Neuronal stem cell (in vitro differentiated cells): ENCODE results near the gene PCDHA5.
"Not testable (repeated sequence)": the region's sequence is repeated elsewhere in the genome, so short reads cannot be mapped to it uniquely, and the experiment has no call there.

ENCODE experiments used
- DNase-seq: peaks from one replicate; pipeline ENCODE4 v3.0.0-alpha.2; 2013; ENCODE audit warnings: low spot score
- H2AFZ ChIP-seq: one replicate; pipeline ENCODE4 v1.6.1; 2013; ENCODE audit warnings: mild to moderate bottlenecking, low read length, inconsistent platforms
- H2AK5ac ChIP-seq: 2 replicates; pipeline ENCODE4 v1.6.1; 2013; ENCODE audit warnings: low read depth, mild to moderate bottlenecking, inconsistent platforms, low read length, moderate library complexity, mixed read lengths
- H2BK120ac ChIP-seq: 2 replicates; pipeline ENCODE4 v1.6.1; 2013; ENCODE audit warnings: low read depth, mild to moderate bottlenecking, inconsistent platforms, low read length, moderate library complexity, mixed read lengths
- H2BK12ac ChIP-seq: one replicate; pipeline ENCODE4 v1.6.1; 2013; ENCODE audit warnings: low read length, inconsistent platforms
- H2BK15ac ChIP-seq: 2 replicates; pipeline ENCODE4 v1.6.1; 2013; ENCODE audit warnings: mild to moderate bottlenecking, low read length, inconsistent platforms, mixed read lengths
- H2BK5ac ChIP-seq: one replicate; pipeline ENCODE4 v1.6.1; 2013; ENCODE audit warnings: inconsistent platforms, mild to moderate bottlenecking, low read length, moderate library complexity
- H3K14ac ChIP-seq: one replicate; pipeline ENCODE4 v1.6.1; 2013; ENCODE audit warnings: low read length, inconsistent platforms
- H3K18ac ChIP-seq: 2 replicates; pipeline ENCODE4 v1.6.1; 2013; ENCODE audit warnings: low read length, inconsistent platforms
- H3K23ac ChIP-seq: 2 replicates; pipeline ENCODE4 v1.6.1; 2013; ENCODE audit warnings: low read depth, mild to moderate bottlenecking, mixed read lengths, low read length, inconsistent platforms; ENCODE audit not compliant: poor library complexity
- H3K27ac ChIP-seq: replicated peaks from 3 replicates; pipeline ENCODE4 v1.5.1; 2013; ENCODE audit warnings: low read length, inconsistent platforms
- H3K27me3 ChIP-seq, 3 experiments: 2 replicates each; pipeline ENCODE4 v1.6.1; 2013; ENCODE audit warnings: low read length in 3 of 3, mild to moderate bottlenecking in 2 of 3, inconsistent platforms in 1 of 3, low read depth in 1 of 3, mixed read lengths in 1 of 3, moderate library complexity in 1 of 3; ENCODE audit not compliant: control insufficient read depth in 3 of 3, insufficient read depth in 3 of 3
- H3K36me3 ChIP-seq, 2 donors: replicated peaks in 1 of 2; 2 replicates each; pipeline ENCODE4 v1.6.1; 2013; ENCODE audit warnings: low read length in 2 of 2; ENCODE audit not compliant: control insufficient read depth in 2 of 2, insufficient read depth in 2 of 2
- H3K4ac ChIP-seq: 2 replicates; pipeline ENCODE4 v1.6.1; 2013; ENCODE audit warnings: inconsistent platforms, mild to moderate bottlenecking, low read length, moderate library complexity
- H3K4me1 ChIP-seq, 2 donors: 1 replicate in 1 of 2; 2 replicates in 1 of 2; pipeline ENCODE4 v1.6.1; 2013; ENCODE audit warnings: low read length in 2 of 2, low read depth in 1 of 2; ENCODE audit not compliant: control insufficient read depth in 2 of 2, insufficient read depth in 1 of 2
- H3K4me2 ChIP-seq: one replicate; pipeline ENCODE4 v1.6.1; 2013; ENCODE audit warnings: mild to moderate bottlenecking, low read length, inconsistent platforms; ENCODE audit not compliant: insufficient read depth, poor library complexity, severe bottlenecking
- H3K4me3 ChIP-seq, 2 donors: 2 replicates each; pipeline ENCODE4 v1.5.1; 2013; ENCODE audit warnings: low read length in 2 of 2, mild to moderate bottlenecking in 2 of 2, inconsistent platforms in 1 of 2, moderate library complexity in 1 of 2
- H3K79me1 ChIP-seq: one replicate; pipeline ENCODE4 v1.6.1; 2013; ENCODE audit warnings: low read depth, mild to moderate bottlenecking, inconsistent platforms, low read length, moderate library complexity
- H3K9ac ChIP-seq: one replicate; pipeline ENCODE4 v1.6.1; 2013; ENCODE audit warnings: mild to moderate bottlenecking, low read depth, low read length, inconsistent platforms; ENCODE audit not compliant: poor library complexity
- H3K9me3 ChIP-seq, 2 donors: replicated peaks in 1 of 2; 2 replicates each; pipeline versions ENCODE3 to v1.6.1; 2013; ENCODE audit warnings: low read length in 2 of 2, mild to moderate bottlenecking in 2 of 2, inconsistent platforms in 1 of 2, low read depth in 1 of 2, mixed read lengths in 1 of 2, moderate library complexity in 1 of 2; ENCODE audit not compliant: control insufficient read depth in 2 of 2, insufficient read depth in 1 of 2
- H4K8ac ChIP-seq: one replicate; pipeline ENCODE4 v1.6.1; 2013; ENCODE audit warnings: low read depth, mild to moderate bottlenecking, inconsistent platforms, low read length, moderate library complexity
- H4K91ac ChIP-seq: one replicate; pipeline ENCODE4 v1.6.1; 2013; ENCODE audit warnings: low read length, low read depth, mild to moderate bottlenecking, inconsistent platforms; ENCODE audit not compliant: poor library complexity
- WGBS, 2 donors: extraction: QIAGEN DNeasy Blood & Tissue Kit; methylation state at CpG; one replicate each; pipeline ENCODE4 v1.1.7; 2013; ENCODE audit warnings: missing lambda C conversion rate in 2 of 2, mixed read lengths in 1 of 2; ENCODE audit not compliant: insufficient read length in 2 of 2, insufficient replicate concordance in 1 of 2; ENCODE audit errors: extremely low coverage in 2 of 2; 5-methylcytosine and 5-hydroxymethylcytosine counted together

The PCDHA5 gene

GRCh38 chr5:140787849-140788504 is 33.4 kb upstream of the PCDHA5 start:
- not testable (repeated sequence) for H2BK5ac ChIP-seq, H3K27ac ChIP-seq, H2BK120ac ChIP-seq, H2AK5ac ChIP-seq, H2BK15ac ChIP-seq, H3K4ac ChIP-seq, H3K4me2 ChIP-seq, H3K79me1 ChIP-seq, H3K27me3 ChIP-seq, H4K91ac ChIP-seq, H3K36me3 ChIP-seq, DNase-seq, H2BK12ac ChIP-seq, H3K4me1 ChIP-seq, H2AFZ ChIP-seq, H3K9ac ChIP-seq, H3K18ac ChIP-seq
- Histone ChIP-seq H3K23ac (peak overlapping the region; percentile 73), H4K8ac (peak overlapping the region; percentile 17), H3K9me3 (peaks cover 22 to 34% of the 10 kb centered on the region in 2 donors), H3K14ac (peak overlapping the region; percentile 21), H3K4me3 (peak overlapping the region in 1 of 2 donors; percentile 61)
- no CpG with 5 or more reads among the region's 70 CpGs for WGBS, 2 donors

- no peaks in the 10 kb centered on the region for H3K27me3 ChIP-seq
- no peak overlapping the region for H3K18ac ChIP-seq
These were observed 30.3 kb upstream of the PCDHA5 start for GRCh38 chr5:140791089-140791488.

GRCh38 chr5:140794595-140795258 is 26.7 kb upstream of the PCDHA5 start, which contains the start of gene PCDHA2:
Gene PCDHA2 (plus strand): TSS chr5:140794852.
- H3K4me1 ChIP-seq: no peaks in the 10 kb centered on the region
- no peak within 1 kb of the TSS for H3K4me2 ChIP-seq
- peak within 1 kb of the TSS in 1 of 2 donors; percentile 73 for H3K4me3 ChIP-seq
- no peak for DNase-seq
- peaks cover 0 to 8% of the 10 kb centered on the region in 2 donors for H3K36me3 ChIP-seq
- no peaks in the 10 kb centered on the region for H3K27me3 ChIP-seq
- no peak within 1 kb of the TSS for H4K91ac ChIP-seq
- H3K9ac ChIP-seq: no peak within 1 kb of the TSS
- peaks cover 3% of the 10 kb centered on the region for H3K79me1 ChIP-seq
- H2BK5ac ChIP-seq: no peak within 1 kb of the TSS
- no peak within 1 kb of the TSS for H2BK120ac ChIP-seq
- H2BK15ac ChIP-seq: no peak within 1 kb of the TSS
- H3K23ac ChIP-seq: no peak within 1 kb of the TSS
- peaks cover 24 to 41% of the 10 kb centered on the region in 2 donors for H3K9me3 ChIP-seq
- no peak within 1 kb of the TSS for H4K8ac ChIP-seq
- no peak within 1 kb of the TSS for H2AFZ ChIP-seq
- no CpG with 5 or more reads among the region's 27 CpGs for WGBS, 2 donors
- no peak within 1 kb of the TSS for H3K4ac ChIP-seq
- no peak within 1 kb of the TSS for H2BK12ac ChIP-seq
- no peak within 1 kb of the TSS for H3K27ac ChIP-seq
- H2AK5ac ChIP-seq: no peak within 1 kb of the TSS
- H3K14ac ChIP-seq: no peak within 1 kb of the TSS
- H3K18ac ChIP-seq: no peak within 1 kb of the TSS

More at GRCh38 chr5:140791089-140791488, 30.3 kb upstream of the PCDHA5 start:
- Histone ChIP-seq H3K23ac (no peak overlapping the region), H3K4me1 (no peaks in the 10 kb centered on the region), H3K9ac (no peak overlapping the region), H3K14ac (no peak overlapping the region), H4K91ac (no peak overlapping the region), H2BK5ac (no peak overlapping the region), H3K79me1 (no peaks in the 10 kb centered on the region), H3K9me3 (peaks cover 30 to 48% of the 10 kb centered on the region in 2 donors), H2BK15ac (no peak overlapping the region), H3K27ac (no peak overlapping the region), H3K4me2 (no peak overlapping the region), H2AK5ac (no peak overlapping the region), H4K8ac (no peak overlapping the region), H2BK120ac (no peak overlapping the region), H2AFZ (no peak overlapping the region), H3K4ac (no peak overlapping the region), H2BK12ac (no peak overlapping the region), H3K36me3 (peaks cover 0 to 3% of the 10 kb centered on the region in 2 donors), H3K4me3 (no peak overlapping the region)
- no peak for DNase-seq
- WGBS, 2 donors: no CpG with 5 or more reads among the region's 2 CpGs

- H3K4ac ChIP-seq: no peak overlapping the region
- H3K36me3 ChIP-seq: peaks cover 0 to 8% of the 10 kb centered on the region in 2 donors
- WGBS, 2 donors: no CpG with 5 or more reads among the region's 15 CpGs
- H2BK5ac ChIP-seq: no peak overlapping the region
- no peak overlapping the region for H3K27ac ChIP-seq
- H3K9me3 ChIP-seq: peaks cover 24 to 44% of the 10 kb centered on the region in 2 donors
- no peak overlapping the region for H2AFZ ChIP-seq
- H2BK15ac ChIP-seq: no peak overlapping the region
- peaks cover 3% of the 10 kb centered on the region for H3K79me1 ChIP-seq
- no peaks in the 10 kb centered on the region for H3K4me1 ChIP-seq
- H3K14ac ChIP-seq: no peak overlapping the region
- no peak overlapping the region for H2BK120ac ChIP-seq
- no peak overlapping the region for H3K18ac ChIP-seq
- H3K9ac ChIP-seq: no peak overlapping the region
- no peak overlapping the region for H4K8ac ChIP-seq
- no peak for DNase-seq
- H3K4me2 ChIP-seq: no peak overlapping the region
- no peak overlapping the region for H4K91ac ChIP-seq
- peak overlapping the region in 1 of 2 donors; percentile 73 for H3K4me3 ChIP-seq
- no peaks in the 10 kb centered on the region for H3K27me3 ChIP-seq
- no peak overlapping the region for H2BK12ac ChIP-seq
- no peak overlapping the region for H3K23ac ChIP-seq
- no peak overlapping the region for H2AK5ac ChIP-seq
These were observed 26.2 kb upstream of the PCDHA5 start for GRCh38 chr5:140795259-140795641.
